ENCODE measurements around the gene RHEB.

Gene RHEB

DNA sequence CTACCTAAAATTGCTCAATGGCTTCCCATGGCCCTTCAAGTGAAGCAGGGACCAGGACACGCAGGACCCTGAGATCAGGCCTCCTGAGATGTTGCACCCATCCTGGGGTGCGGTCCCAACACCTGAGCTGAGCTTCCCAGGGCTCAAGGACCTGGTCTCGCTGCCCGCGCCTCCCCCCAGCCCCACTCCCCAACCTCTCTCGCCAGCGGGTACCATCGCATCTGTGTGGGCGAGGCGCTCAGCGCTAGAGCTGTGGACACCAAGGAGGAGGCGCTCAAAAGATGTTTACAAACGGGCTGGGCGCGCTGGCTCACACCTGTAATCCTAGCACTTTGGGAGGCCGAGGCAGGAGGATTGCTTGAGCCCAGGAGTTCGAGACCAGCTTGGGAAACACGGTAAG lies 72.4 kb downstream of the RHEB start:
- DNase-seq, result no peak

DNA sequence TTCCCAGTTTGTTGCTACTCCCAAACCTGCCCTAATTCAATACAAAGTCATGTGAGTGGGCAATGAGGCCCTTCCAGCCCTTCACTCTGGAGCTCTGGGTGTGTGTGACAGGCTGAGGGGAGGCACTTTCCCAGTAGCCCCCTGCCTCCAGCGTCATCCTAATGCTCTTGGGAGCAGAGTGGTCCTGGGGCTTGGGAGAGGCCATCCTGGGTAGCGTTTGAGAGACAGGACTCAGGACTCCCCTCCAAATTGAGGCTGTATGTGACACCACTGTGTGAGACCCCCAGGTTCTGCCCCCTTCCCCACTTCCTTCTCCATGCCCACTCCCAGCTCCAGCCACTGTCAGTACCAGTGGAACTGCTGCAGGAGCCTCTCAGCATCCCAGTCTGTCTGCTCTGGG lies 73.3 kb downstream of the RHEB start:
- DNase-seq, result no peak

DNA sequence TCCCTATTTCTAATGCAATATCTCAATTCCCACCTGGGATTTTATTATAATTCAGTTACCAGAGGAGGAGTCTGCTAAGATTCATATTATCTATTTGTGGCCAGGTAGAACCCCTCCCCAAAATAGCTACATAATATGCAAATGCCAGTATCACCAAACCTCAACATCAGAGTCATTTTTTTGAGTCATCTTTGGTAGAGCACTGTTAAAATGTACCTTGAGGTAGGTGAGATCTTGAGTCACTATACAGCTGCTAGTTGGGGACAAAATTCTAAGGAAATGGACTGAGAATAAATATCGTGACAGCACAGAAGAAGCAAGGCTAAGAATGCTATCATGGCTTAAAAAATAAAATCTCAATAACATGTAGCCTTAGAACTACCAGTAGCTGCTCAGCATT lies 75.1 kb downstream of the RHEB start:
- DNase-seq, result no peak

DNA sequence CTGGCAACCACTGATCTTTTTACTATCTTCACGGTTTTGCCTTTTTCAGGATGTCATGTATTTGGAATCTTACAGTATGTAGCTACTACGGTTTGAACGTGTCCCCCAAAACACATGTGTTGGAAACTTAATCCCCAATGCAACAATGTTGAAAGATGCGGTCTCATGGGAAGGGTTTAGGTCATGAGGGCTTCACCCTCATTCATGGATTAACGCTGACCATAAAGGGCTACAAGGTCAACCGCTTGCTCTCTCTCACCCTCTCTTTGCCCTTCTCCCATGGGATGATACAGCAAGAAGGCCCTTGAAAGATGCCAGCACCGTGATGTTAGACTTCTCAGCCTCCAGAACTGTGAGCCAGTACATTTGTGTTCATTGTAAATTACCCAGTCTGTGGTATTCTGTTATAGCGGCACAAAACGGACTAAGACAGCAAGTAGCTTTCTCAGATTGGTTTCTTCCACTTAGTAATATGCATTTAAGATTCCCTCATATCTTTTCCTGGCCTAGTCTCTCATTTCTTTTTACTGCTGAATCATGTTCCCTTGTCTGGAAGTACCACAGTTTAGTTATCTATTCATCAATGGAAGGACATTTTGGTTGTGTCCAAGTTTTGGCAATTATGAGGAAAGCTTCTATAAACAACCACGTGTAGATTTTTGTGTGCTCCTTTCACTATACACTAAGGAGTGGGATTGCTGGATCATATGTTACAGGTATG lies 76.8 kb downstream of the RHEB start:
- DNase-seq, result no peak

DNA sequence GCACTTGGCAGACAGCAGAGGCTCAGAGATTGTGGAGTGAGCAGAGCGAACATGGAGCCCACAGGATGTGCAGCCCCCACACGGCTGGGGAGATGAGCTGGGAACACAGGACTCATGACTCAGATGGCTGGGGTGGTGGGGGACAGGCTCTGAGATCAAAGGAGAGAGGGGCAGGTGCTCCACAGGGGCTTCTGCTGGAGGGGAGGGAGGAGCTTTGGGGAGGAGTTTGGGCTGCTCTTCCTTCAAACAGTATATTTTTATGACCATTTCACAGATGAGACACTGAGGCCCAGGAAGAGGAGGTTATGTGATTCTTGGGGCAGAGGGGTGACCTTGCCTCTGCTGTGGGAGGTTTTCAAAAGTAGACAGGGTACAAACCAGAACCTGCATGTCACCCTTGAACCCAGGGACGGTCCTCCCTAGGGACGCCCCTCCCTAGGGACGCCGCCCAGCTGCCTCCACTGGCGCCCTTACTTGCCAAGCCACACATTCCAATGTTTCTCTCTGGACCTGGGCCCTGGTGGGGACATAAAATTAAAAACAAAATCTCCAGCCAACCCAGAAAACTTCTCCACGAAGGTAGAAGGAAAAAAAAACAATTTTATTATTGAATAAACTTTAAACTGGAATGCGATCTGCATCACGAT lies 78.8 kb downstream of the RHEB start:
- no peak for DNase-seq

DNA sequence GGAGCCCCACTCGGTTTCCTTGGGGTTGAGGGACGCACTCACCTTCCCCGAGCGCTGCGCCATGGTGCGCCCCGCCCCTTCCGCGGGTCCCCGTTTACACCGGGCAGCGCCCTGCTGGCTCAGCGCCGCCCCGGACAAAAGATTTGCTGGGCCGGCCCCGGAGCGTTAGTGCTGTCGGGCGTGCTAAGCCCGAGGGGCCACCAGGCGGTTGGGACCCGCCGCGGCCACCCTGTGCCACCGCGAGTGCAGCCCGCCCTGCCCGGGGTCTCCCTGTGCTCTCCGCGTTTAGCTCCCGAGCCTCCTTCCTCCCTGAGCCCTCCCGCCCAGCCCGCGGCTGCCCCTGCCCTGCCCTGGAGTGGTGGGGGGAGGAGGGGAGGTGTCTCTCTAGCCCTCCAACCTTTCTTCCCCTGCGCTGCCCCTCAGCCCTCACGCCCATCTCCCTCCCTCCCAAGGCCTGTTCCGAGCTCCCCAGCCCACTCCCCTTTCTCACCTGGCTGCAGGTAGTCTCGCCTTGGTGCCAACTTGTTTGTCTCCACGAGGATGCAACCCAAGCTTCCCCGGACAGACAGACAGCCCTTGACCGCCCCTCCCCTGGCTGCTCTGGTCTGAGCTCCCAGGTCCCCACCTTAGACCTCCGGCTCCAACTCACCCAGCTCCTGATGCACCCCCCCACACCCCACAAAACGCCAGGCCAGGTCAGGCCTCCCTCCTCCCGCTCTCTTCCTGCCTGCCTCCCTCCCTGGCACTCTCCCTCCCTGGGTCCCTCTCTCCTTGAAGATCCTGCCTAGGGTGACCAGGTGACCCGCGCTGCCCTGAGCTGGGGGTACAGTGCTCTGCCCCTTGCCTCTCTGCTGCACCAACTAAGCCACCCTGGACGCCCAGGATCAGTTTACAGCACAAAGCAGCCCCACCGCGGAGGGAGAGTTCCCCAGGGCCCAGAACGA lies 79.6 kb downstream of the RHEB start, which contains the start of gene CRYGN:
TSS of gene CRYGN (minus strand) at position 287 of the 944 bp plus-strand sequence. CDS start at position 63, 224 bp downstream.
- no peak for DNase-seq

DNA sequence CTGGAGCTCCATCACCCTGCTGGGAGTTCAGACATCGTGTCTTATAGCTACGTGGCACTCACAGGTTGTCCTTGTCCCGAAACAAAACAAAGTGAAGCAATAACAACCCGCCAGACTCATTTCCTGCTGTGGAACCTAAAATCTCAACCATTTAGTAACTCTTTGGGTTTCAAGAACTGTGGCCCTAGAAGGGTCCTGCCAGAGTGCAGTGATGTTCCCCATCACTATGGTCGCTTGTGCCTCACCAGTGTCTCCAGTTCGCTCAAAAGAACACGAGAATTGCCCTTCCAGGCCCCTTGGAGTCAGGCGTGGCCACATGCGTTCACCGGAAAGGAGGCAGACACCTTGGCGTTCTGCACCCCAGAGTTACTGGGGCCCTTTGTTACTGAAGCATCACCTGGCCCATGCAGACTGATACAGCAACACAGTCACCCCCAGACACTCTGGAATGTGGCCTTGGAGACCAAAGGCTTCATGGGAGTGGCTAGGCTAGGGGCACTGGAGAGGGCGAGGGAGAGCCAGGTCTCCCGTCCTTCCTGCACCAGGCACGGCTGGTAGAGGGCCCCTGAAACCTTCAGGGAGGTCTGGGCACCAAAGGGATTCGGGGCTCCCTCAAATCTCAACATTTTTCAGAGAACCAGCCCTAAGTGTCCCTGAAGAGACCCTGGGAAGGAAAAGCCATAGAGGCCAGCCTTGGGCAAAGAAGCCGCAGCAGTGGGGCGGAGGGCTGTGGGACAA lies 80.7 kb downstream of the RHEB start:
- DNase-seq, result no peak

DNA sequence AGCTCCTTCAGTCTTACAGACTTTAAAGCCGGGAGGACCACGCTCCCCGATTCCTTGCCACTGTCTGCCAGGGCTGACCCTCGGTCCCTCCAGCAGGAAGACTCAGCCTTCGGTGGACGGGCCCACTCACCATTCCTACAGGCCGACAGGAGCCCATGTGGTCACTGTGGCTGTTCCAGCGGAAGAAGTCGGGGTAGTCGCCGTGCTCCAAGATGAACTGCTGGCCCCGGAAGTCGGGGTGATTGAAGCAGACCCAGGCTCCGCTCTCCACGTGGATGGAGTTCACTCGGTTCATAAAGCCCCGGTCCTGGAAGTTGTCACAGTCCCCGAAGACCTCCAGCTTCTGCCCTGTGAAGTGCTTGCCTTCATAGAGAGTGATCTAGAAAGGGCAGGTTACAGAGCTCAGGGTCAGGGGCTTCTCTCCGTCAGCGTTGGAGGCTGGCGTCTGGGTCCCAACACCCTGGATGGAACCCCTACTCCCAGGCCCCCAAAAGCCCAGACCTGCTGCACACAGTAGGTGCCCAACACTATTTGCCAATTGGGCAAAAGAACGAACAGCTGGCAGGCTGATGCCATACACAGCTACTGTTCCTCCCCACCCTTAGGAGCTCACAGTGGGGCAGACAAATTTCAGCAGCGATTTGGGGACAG lies 81.7 kb downstream of the RHEB start:
- no peak for DNase-seq

DNA sequence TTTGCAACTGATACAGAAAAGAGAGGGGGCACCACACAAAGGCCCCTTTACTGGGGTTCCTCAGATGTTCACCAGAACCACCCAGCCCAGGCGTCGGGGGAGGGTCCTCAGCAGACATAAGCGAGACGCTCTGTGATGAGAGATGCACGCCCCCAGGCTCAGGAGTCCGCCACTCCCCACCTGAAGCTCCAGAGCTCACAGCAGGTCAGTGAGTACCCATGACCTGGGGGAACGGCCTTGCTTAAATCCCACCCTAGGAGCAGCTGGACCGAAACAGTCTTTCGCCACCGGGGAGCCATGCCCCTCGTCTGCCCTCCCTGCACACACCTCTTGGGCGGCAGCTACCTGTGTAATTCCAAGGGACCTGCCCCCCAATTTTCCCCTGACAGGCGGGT lies 82.5 kb downstream of the RHEB start:
- DNase-seq, result no peak

DNA sequence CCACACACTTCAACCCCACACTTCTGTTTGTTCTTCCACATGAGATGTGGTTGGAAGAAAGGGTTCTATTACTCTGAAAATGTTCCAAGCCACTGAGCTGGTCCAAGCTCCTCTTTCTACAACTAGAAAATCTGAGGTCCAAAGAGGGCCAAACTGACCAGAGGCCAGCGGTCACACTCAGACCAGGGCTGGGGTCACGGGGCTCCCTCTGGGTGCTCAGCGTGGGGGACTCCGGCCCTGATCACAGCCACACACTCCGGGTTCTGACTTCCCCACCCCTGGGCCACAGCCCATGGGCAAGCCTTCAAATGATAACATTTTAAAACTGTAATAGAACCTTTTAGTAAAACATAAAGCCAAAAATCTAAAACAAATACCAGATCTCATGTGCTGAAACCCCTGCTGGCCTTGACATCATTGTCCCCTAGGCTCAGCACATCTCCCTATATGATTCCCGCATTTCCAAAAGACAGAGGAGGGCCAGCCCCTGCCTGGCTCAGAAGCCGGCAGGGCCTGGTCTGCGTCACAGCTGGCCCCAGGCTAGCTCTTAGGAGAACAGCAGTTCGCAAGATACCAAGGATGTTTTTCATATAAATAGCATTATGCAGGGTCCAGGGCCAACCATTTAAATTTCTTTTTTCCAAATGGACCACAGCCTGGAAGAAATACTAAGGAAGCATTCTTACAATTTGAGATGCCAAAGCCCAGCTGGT lies 83.1 kb downstream of the RHEB start:
- DNase-seq, result no peak

DNA sequence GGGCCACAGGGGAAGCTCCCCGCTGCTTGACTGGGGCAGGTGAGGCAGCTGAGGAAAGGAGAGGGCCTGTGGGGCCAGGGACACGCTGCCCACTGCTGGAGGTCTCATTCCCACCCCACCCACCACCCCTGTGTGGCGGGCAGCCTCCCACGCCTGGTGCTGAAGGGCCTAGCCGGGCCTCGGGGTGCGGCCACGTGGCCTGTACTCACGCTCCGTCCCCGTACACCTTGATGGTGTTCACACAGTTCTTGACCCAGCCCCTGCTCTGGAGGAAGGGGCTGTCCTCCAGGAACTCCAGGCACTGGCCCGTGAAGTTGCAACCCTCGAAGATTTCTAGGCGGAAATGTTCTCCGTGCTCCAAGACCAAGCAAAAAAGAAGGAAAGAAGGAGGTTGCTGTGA lies 83.7 kb downstream of the RHEB start:
- no peak for DNase-seq

DNA sequence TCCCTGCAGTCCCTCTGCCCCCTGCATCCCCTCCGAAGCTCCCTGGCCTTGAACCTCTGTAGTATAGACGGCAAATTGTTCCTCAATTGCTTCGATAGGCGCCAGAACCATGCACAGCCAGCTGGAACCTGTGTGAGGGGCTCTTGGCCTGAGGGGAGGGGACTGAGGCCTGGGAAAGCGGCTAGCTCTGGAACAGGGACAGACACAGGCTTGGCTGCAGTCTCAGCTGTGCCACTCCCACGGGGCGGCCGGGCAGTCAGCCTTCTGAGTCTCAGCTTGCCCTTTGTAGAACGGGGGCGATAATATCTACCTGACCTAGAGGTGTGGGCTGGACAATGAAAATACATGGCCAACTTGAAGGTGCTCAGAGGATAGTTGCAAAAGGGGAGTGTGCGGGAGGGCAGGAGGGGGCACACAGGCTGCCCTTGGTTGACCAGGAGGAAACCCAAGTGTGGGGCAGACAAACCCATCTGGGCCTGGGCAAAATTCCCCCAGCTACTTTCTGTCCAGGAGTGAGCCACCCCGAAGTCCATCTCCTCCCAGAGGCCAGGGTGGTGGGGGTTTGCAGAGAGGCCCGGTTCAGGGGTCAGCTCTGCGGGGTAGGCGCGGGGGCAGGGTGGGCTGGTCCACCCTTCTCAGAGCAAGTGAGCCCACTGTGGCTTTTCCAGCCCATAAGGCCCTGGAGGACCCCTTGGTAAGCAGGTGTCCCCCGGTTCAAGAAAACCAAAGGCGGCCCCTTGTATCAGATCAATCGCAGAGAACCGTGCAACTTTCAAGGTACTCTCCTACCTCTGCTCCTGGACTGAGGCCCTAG lies 84.4 kb downstream of the RHEB start:
- no peak for DNase-seq

DNA sequence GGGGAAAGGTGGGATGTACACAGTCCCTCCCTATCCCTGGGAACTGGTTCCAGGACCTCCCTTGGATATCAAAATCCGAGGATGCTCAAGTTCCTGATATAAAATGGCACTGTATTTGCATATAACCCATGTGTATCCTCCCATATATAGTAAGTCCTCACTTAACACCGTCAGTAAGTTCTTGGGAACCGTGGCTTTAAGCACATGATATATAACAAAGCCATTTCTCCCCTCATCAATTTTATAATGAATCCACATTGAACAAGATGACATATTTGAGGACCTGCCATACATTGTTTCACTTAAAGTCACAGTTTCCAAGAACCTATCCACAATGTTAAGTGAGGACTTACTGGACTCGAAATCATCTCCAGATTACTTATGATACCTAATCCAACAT lies 85.1 kb downstream of the RHEB start:
- no peak for DNase-seq

DNA sequence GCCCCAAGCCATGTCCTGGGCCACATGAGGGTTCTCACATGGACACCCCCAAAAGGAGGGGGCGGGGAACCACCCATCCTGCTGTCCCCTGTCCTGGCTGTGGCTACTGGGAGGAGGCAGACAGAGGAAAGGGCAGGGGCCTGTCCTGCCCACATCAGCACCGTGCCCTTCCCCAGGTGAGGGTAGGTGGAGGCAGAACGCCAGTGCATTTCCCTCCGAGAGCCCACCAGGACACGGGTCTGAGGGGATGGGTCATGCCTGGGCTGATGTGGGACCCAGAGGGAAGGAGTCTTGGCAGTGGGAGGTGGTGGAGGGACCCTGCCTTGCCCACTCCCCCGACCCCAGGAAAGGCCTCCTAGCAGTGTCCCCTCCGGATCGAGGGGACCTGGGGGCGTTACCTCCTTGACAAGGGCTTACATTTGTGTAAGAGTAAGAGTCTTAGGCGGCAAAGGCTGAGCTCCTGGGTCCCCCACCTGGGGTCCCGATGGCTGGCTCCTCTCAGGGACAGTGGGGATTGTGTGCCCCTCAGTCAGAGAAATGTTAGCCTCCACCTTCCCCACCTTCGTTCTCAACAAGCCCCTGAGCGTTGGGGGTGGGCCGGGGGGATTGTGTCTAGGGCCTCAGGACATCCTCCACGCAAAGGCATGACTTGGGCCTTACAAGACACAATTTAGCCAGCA lies 85.8 kb downstream of the RHEB start:
- DNase-seq, result no peak

DNA sequence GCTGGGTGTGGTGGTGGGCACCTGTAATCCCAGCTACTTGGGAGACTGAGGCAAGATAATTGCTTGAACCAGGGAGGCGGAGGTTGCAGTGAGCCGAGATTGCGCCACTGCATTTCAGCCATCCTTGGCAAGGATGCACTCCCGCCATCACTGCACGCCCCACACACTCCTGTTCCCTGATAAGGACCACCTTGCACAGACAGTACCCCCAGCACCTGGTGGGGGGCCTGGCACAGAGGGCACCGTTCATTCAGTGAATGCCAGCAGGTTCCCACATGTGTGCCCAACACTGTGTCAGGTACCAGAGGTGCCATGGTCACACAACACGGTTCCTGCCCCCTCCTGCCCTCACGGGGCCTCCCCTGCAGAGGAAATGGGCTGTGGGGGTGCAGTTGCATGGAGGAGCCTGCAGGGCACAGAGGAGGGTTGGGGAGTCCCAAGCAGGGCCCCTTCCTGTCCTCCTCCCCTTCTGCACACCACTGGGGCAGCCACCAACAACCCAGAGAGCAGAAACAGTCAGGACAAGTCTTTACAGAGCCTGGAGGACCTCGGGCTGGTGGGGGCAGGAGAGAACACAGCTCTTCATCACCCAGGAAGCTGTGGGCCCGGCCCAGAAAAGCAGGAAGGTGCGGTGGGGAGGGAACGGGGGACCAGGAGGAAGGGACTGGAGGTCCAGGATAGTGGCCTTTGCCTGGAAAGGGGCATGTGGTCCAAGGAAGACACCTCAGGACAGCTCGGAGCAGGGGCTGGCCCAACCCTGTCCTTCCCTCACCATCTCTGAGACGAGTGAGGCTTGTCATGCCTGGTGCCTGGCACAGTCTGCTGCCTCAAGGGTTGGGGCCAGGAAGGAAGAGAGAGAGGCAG lies 86.8 kb downstream of the RHEB start:
- DNase-seq, result peak; percentile 46

DNA sequence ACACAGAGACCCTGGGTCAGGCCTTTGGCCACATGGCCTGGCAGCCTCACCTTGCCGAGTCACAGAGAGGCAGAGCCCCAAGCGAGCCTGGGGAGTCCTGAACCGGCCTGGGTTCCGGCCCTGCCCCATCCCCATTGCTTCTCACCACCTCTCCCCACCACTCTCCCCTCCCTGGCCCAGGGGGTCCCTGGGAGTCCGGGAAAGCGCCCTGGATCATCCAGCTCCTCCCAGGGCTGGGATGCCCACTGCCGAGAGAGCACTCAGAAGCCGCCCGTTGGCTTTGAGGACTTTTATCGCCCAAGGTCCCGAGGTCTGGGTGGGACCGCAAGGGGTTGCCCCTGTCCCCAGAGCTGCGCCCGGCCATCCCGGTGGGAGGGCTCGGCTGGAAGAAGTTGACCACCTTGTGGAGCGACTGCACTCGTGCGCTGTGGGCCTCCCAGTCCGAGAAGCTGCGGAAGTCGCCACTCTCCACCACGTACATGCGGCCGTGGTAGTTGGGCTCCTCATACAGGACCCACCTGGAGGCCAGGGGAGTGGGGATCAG lies 87.9 kb downstream of the RHEB start:
- DNase-seq, result no peak

DNA sequence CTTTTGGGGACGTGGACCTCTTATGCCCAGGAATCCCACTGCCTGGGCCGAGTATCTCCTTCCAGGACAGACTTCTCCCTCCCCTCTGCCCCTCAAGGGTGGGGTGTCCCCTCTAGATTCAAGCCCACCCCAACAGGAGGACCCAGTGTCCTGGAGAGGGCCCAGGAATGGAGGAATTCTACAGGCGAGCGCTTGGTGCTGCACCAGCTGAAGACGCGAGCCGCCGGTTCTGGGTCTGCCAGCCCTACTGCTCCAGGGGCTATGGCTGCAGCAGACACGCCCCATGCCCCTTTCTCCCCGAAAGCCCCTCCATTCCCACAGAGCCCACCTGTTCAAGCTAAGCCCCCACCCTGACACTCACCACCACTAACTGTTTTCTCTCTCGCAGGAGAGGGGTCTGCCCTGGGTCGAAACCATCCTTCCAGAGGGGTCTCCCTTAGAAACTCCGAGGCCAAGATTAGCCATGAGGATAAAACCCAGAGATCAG lies 88.4 kb downstream of the RHEB start:
- DNase-seq, result no peak

DNA sequence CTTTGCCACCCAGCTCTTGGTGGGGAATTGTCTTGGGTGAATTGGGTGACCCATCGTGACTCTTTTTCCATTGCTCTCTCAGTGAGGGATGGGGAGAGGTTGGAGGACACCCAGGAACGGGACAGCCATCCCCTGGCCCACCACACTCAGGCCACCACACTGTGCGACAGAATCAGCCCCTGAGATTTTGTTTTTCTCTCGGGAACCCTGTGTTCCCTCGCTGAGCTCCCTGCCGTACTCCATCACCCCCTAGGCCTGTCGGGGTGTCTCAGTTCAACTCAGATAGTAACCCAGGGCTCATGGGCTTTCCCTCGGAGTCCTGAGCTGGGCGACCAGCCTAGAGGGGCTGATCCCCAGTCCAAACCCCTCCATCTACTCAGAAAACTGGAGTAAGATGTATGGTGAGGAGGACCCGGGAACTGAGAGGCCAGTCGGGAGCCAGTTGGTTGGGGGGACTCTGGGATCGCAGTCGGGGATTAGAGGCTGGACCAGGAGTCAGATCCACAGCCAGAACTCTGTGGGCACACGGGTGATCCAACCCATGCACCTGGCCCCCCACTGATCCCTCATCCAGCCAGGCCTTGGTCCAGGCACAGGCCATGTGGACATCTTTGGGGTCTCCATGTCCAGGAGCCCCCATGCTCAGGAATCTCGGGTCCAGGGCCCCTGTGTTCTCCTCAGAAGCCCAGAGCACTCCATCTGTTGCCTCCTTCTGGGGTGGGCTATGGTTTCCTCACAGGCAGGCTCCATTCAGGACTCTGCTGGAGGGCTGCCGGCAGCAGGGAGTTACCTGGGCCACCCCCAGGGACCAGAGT lies 89.1 kb downstream of the RHEB start:
- DNase-seq, result no peak

All from activated CD4-positive, alpha-beta T cell treated with anti-CD3 and anti-CD28 coated beads, Interleukin-2, amount 50 U/mL, for 16 hours (primary cell).